H1 (cell line): Measurements from ENCODE around the gene BPI. TPM values are rescaled to one million over a fixed set of nuclear protein-coding genes. Genes with fewer than 3 reads are reported as not detected.

ENCODE experiments used
- BRCA1 ChIP-seq: IDR thresholded peaks from 2 replicates; pipeline ENCODE4 v1.6.1; 2012; ENCODE audit warnings: low read depth, low read length, improper control_type of control experiment
- CREB1 ChIP-seq: IDR thresholded peaks from 2 replicates; pipeline ENCODE4 v1.6.1; 2012; ENCODE audit warnings: inconsistent platforms
- EZH2 ChIP-seq: fragments of 200-600 bp; sonication (generic); IDR thresholded peaks from 2 replicates; pipeline ENCODE4 v1.7.1; 2012; ENCODE audit warnings: low read depth, mild to moderate bottlenecking, moderate library complexity, low read length, inconsistent platforms; ENCODE audit not compliant: severe bottlenecking
- SIN3A ChIP-seq, 2 experiments: IDR thresholded peaks in 1 of 2; conservative IDR thresholded peaks in 1 of 2; 2 replicates each; pipeline ENCODE4 v1.6.1; 2011 to 2012; ENCODE audit warnings: low read length in 2 of 2, improper control_type of control experiment in 1 of 2, low read depth in 1 of 2, mild to moderate bottlenecking in 1 of 2
- SIRT6 ChIP-seq: IDR thresholded peaks from one replicate; pipeline ENCODE4 v1.7.1; 2012; ENCODE audit warnings: low read length, inconsistent platforms
- polyA plus RNA-seq, 7 experiments: library from polyadenylated mRNA; depleted of rRNA in 3 of 7; stranded (reverse) in 5 of 7; unstranded in 2 of 7; fragments of >200 nt in 5 of 7; fragments of 200-250 nt in 2 of 7; gene quantifications; 1 replicate in 5 of 7; 2 replicates in 1 of 7; 4 replicates in 1 of 7; pipeline versions ENCODE4 v1.2.1 to v1.2.3, GENCODE V29; 2011 to 2013; ENCODE audit warnings: missing spikeins in 2 of 7, mixed read lengths in 2 of 7
- total RNA-seq: library from RNA; stranded (reverse); fragmentation: NEBNext Ultra II Directional; extraction: Animal tissue kit (Norgen Biotek cat#: 25700); gene quantifications from 2 replicates; pipeline ENCODE4 v1.2.1, GENCODE V29; 2021

BPI gene
- total and polyA plus RNA-seq, 2 of the 8 experiments (the other 6 are each of a cell fraction or from before 2014, with no cell fraction given), result not detected

- no peak for TF ChIP-seq SIN3A (conservative IDR thresholded peaks at IDR 0.05 in 1 of 2, IDR thresholded peaks at IDR 0.05 in 1 of 2; ENCODE audit: low read depth in 1 of 2, low read length in 2 of 2)
- TF ChIP-seq EZH2, result no peak
- TF ChIP-seq BRCA1, result no peak
- no peak for TF ChIP-seq CREB1
- TF ChIP-seq SIRT6, result no peak
Observed at GRCh38 chr20:38262931-38263330, 41.0 kb upstream of the BPI start (continued).
